Loucy (cell line): ENCODE measurements around the gene ENTPD7.
A peak's percentile ranks its signal among the peaks of the same experiment; 100 is the strongest.
"Not testable (repeated sequence)": the region's sequence is repeated elsewhere in the genome, so short reads cannot be mapped to it uniquely, and the experiment has no call there.

Experiments used
- H2AFZ ChIP-seq: fragments of 200-600 bp; sonication (generic); 2 replicates; pipeline ENCODE4 v1.6.0; 2016; ENCODE audit warnings: antibody characterized with exemption, mild to moderate bottlenecking, low read length, moderate library complexity
- H3F3A ChIP-seq: fragments of 200-600 bp; 2 replicates; pipeline ENCODE4 v1.6.0; 2016; ENCODE audit warnings: antibody characterized with exemption, low read depth, mild to moderate bottlenecking
- H3K27me3 ChIP-seq: fragments of 200-600 bp; sonication (generic); 2 replicates; pipeline ENCODE4 v1.6.1; 2014; ENCODE audit warnings: low read length, mild to moderate bottlenecking; ENCODE audit not compliant: insufficient read depth, poor library complexity, severe bottlenecking
- H3K36me3 ChIP-seq: fragments of 200-600 bp; sonication (generic); 2 replicates; pipeline ENCODE4 v1.6.1; 2016; ENCODE audit warnings: low read length; ENCODE audit not compliant: insufficient read depth
- H3K4me1 ChIP-seq: fragments of 200-600 bp; sonication (generic); 2 replicates; pipeline ENCODE4 v1.5.1; 2014; ENCODE audit warnings: low read length, mild to moderate bottlenecking; ENCODE audit not compliant: insufficient read depth, poor library complexity, severe bottlenecking
- H3K4me2 ChIP-seq: fragments of 200-600 bp; sonication (generic); 2 replicates; pipeline ENCODE4 v1.6.0; 2014; ENCODE audit warnings: antibody characterized with exemption, low read length, low read depth, mild to moderate bottlenecking; ENCODE audit not compliant: poor library complexity, severe bottlenecking
- H3K4me3 ChIP-seq: fragments of 200-600 bp; sonication (generic); 2 replicates; pipeline ENCODE4 v1.5.1; 2014; ENCODE audit warnings: low read length, mild to moderate bottlenecking, mixed read lengths; ENCODE audit not compliant: poor library complexity, severe bottlenecking
- H3K79me2 ChIP-seq: fragments of 200-600 bp; sonication (generic); 2 replicates; pipeline ENCODE4 v1.6.1; 2014; ENCODE audit warnings: low read length; ENCODE audit not compliant: insufficient read depth
- H3K9ac ChIP-seq: fragments of 200-600 bp; sonication (generic); 2 replicates; pipeline ENCODE4 v1.6.0; 2014; ENCODE audit warnings: mild to moderate bottlenecking, low read depth, low read length, moderate library complexity; ENCODE audit not compliant: poor library complexity, severe bottlenecking
- H3K9me2 ChIP-seq: fragments of 200-600 bp; sonication (generic); replicated peaks from 2 replicates; pipeline ENCODE4 v1.6.1; 2016; ENCODE audit warnings: low read depth, low read length, mixed read lengths
- H3K9me3 ChIP-seq: fragments of 200-600 bp; sonication (generic); 2 replicates; pipeline ENCODE4 v1.6.1; 2014; ENCODE audit warnings: mild to moderate bottlenecking, antibody characterized with exemption, low read length, low read depth; ENCODE audit not compliant: insufficient read depth
- H4K20me1 ChIP-seq: fragments of 200-600 bp; sonication (generic); 2 replicates; pipeline ENCODE4 v1.6.0; 2014; ENCODE audit warnings: antibody characterized with exemption, low read length, mild to moderate bottlenecking; ENCODE audit not compliant: insufficient read depth, poor library complexity, severe bottlenecking
- CTCF ChIP-seq: fragments of 200-600 bp; sonication (generic); conservative IDR thresholded peaks from 2 replicates; pipeline ENCODE4 v1.5.1; 2014; ENCODE audit warnings: mild to moderate bottlenecking, antibody characterized with exemption, low read length
- EZH2phosphoT487 ChIP-seq: fragments of 200-600 bp; IDR thresholded peaks from 2 replicates; pipeline ENCODE4 v1.6.1; 2018; ENCODE audit warnings: antibody characterized with exemption, mild to moderate bottlenecking, moderate library complexity, borderline replicate concordance

ENTPD7 gene

GRCh38 chr10:99621454-99622251 lies 37.7 kb upstream of the ENTPD7 start:
- Histone ChIP-seq H3K9ac (peak overlapping the region; percentile 95), H3K27me3 (no peaks in the 10 kb centered on the region), H3F3A (no peaks in the 10 kb centered on the region), H2AFZ (peak overlapping the region; percentile 88), H3K79me2 (peaks cover 34% of the 10 kb centered on the region), H3K9me2 (no peaks in the 10 kb centered on the region), H3K36me3 (no peaks in the 10 kb centered on the region), H4K20me1 (peaks cover 10% of the 10 kb centered on the region), H3K4me1 (peaks cover 36% of the 10 kb centered on the region), H3K9me3 (no peaks in the 10 kb centered on the region), H3K4me2 (peak overlapping the region; percentile 91), H3K4me3 (peak overlapping the region; percentile 88)
- no peak for TF ChIP-seq CTCF
- no peak for TF ChIP-seq EZH2phosphoT487

DNA sequence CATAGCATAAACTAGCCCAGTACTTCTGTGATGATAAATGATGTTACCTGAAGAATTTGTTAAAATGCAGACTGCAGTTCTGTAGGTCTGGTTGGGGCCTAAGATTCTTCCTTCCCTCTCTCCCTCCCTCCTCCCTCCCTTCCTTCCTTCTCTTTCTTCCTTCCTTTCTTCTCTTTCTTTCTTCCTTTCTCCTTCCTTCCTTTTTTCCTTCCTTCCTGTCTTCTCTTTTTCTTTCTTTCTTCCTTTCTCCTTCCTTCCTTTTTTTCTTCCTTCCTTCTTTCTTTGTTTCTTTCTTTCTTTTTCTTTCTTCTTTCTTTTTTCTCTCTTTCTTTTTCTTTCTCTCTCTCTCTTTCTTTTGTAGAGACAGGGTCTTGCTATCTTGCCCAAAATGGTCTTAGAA lies 35.4 kb upstream of the ENTPD7 start:
- Histone ChIP-seq H3K36me3 (no peaks in the 10 kb centered on the region), H2AFZ (no peak overlapping the region), H3K4me2 (no peak overlapping the region), H3K79me2 (peaks cover 12% of the 10 kb centered on the region), H3K9ac (no peak overlapping the region), H3K27me3 (no peaks in the 10 kb centered on the region), H4K20me1 (peaks cover 9% of the 10 kb centered on the region), H3K9me2 (no peaks in the 10 kb centered on the region), H3K9me3 (no peaks in the 10 kb centered on the region), H3K4me1 (peaks cover 14% of the 10 kb centered on the region), H3K4me3 (no peak overlapping the region), H3F3A (no peaks in the 10 kb centered on the region)
- TF ChIP-seq CTCF (no peak), EZH2phosphoT487 (no peak)

DNA sequence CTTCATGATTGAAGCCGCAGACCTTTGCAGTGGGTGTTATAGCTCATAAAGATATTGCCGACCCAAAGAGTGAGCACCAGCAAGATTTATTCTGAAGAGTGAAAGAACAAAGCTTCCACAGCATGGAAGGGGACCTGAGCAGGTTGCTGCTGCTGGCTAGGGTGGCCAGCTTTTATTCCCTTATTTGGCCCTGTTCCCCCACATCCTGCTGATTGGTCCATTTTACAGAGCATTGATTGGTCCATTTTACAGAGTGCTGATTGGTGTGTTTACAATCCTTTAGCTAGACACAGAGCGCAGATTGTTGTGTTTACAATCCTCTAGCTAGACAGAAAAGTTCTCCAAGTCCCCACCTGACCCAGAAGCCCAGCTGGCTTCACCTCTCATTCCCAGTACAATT lies 34.2 kb upstream of the ENTPD7 start:
- H3K79me2 ChIP-seq = not testable (repeated sequence)

More for the DNA sequence above, 34.2 kb upstream of the ENTPD7 start:
- not testable (repeated sequence) for H3F3A ChIP-seq, H3K9me3 ChIP-seq, H3K27me3 ChIP-seq, H3K4me2 ChIP-seq, H3K9me2 ChIP-seq, H3K36me3 ChIP-seq, H2AFZ ChIP-seq, H3K9ac ChIP-seq, H4K20me1 ChIP-seq, H3K4me1 ChIP-seq, H3K4me3 ChIP-seq
